SK-N-MC (cell line): ENCODE results near the gene PARS2.

Source experiments
- DNase-seq: peaks from one replicate; pipeline ENCODE4 v3.0.0-alpha.2; 2011; ENCODE audit warnings: low read depth, low spot score
- H3K27ac ChIP-seq: fragments of 200-600 bp; sonication (generic); 2 replicates; pipeline ENCODE4 v1.5.1; 2016; ENCODE audit warnings: mixed run types
- H3K36me3 ChIP-seq: fragments of 200-600 bp; sonication (generic); 2 replicates; pipeline ENCODE4 v1.6.1; 2017; ENCODE audit warnings: antibody characterized with exemption, low read length, mixed read lengths; ENCODE audit not compliant: insufficient read depth
- H3K4me3 ChIP-seq: fragments of 200-600 bp; sonication (generic); 2 replicates; pipeline ENCODE4 v1.5.1; 2016
- H3K9ac ChIP-seq: fragments of 200-600 bp; sonication (generic); 2 replicates; pipeline ENCODE4 v1.8.0; 2017; ENCODE audit warnings: mixed run types, mixed read lengths; ENCODE audit not compliant: insufficient read length
- H3K9me3 ChIP-seq: fragments of 200-600 bp; sonication (generic); 2 replicates; pipeline ENCODE4 v1.6.1; 2017; ENCODE audit warnings: low read depth, mild to moderate bottlenecking, antibody characterized with exemption, low read length, moderate library complexity, mixed read lengths
- EZH2 ChIP-seq: fragments of 200-600 bp; sonication (generic); IDR thresholded peaks from one replicate; pipeline ENCODE4 v1.6.1; 2017; ENCODE audit warnings: antibody characterized with exemption
- FOXP2 ChIP-seq: optimal IDR thresholded peaks from 2 replicates; pipeline ENCODE3; 2011; ENCODE audit warnings: mild to moderate bottlenecking, moderate library complexity; ENCODE audit not compliant: insufficient read depth; ENCODE audit errors: extremely low read length, control extremely low read depth
- POLR2AphosphoS5 ChIP-seq: IDR thresholded peaks from 2 replicates; pipeline ENCODE4 v1.6.1; 2012; ENCODE audit warnings: mild to moderate bottlenecking, low read depth, low read length, borderline replicate concordance

The PARS2 gene

DNA sequence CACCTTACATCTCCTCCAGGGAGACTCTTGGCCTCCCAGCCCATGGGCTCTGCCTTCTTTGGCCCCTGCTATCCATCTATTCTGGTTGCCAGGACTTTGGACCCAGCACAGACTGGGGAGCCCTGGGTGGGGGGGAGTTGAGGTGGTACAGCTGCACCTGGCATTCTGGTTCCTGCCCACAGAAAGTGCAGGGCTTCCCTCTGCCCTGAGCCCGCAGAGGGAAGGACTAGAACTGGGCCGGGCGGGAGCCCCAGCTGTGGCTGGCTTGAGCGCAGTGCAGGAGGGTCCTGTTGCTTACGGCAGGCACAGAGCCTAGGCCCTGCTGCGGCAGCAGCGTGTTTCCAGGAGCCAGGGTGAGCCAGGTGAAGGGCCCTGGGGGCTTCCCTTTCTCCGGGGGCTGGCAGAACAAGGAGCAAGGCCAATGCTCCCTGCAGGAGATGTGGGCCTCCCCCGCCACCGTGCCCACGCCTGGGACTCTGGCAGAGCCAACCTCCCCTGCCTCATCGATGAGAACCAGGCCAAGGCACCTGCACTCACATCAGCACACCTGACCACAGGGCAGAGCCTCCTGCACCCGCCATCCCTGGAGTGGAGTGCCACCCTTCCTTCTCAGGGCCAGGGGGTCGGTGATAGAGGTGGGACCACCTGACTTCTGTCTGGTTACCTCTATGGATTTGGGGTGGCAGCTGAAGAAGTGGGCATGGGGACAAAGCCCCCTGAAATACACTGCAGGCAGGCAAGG is 16.1 kb downstream of the PARS2 start:
- no peak for DNase-seq
- Histone ChIP-seq H3K27ac (no peak overlapping the region), H3K36me3 (no peaks in the 10 kb centered on the region)

DNA sequence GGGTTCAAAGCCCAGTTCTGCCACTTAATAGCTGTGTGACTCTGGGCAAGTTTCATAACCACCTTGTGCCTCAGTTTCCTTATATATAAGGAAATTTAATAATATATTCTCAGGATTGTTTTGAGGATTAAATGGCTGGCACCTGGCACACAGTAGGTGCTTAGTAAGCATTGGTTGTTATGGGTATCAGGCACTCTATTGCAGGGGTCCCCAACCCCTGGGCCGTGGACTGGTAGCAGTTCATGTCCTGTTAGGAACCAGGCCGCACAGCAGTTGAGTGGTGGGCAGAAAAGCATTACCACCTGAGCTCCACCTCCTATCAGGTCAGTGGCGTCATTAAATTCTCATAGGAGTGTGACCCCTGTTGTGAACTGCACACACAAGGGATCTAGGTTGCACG is 18.5 kb downstream of the PARS2 start:
- H3K4me3 ChIP-seq: no peak overlapping the region
- no peak for DNase-seq

More for the DNA sequence above, 16.1 kb downstream of the PARS2 start:
- no peak overlapping the region for H3K4me3 ChIP-seq
- TF ChIP-seq POLR2AphosphoS5 (no peak), EZH2 (no peak), FOXP2 (no peak)
- H3K9ac ChIP-seq: no peak overlapping the region
- H3K9me3 ChIP-seq: no peaks in the 10 kb centered on the region

DNA sequence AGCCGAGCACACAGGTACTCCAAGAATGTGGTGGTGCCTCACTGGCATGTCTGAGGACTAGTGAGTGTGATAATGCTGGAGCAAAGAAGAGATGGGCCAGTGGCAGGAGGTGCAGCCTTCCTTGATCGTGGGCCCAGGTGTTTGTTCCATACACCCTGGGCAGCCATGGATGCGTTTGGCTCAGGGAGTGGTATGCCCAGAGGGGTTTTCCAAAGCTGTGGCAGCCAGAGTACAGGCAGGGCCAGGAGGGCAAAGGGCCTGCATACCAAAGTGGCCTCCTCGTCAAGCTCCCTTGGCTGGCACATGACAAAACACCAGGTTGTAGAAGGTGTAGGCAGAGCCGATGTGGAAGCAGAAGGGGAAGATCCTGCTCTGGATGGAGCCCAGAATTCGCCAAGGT is 19.0 kb downstream of the PARS2 start:
- no peak for DNase-seq
- Histone ChIP-seq H3K36me3 (peaks cover 21% of the 10 kb centered on the region), H3K4me3 (no peak overlapping the region), H3K9me3 (no peaks in the 10 kb centered on the region), H3K27ac (no peak overlapping the region), H3K9ac (no peak overlapping the region)
- TF ChIP-seq EZH2 (no peak), FOXP2 (no peak), POLR2AphosphoS5 (no peak)

More for the DNA sequence above, 18.5 kb downstream of the PARS2 start:
- Histone ChIP-seq H3K27ac (no peak overlapping the region), H3K9ac (no peak overlapping the region), H3K9me3 (no peaks in the 10 kb centered on the region), H3K36me3 (peaks cover 16% of the 10 kb centered on the region)
- no peak for TF ChIP-seq FOXP2
- no peak for TF ChIP-seq EZH2
- TF ChIP-seq POLR2AphosphoS5: no peak

DNA sequence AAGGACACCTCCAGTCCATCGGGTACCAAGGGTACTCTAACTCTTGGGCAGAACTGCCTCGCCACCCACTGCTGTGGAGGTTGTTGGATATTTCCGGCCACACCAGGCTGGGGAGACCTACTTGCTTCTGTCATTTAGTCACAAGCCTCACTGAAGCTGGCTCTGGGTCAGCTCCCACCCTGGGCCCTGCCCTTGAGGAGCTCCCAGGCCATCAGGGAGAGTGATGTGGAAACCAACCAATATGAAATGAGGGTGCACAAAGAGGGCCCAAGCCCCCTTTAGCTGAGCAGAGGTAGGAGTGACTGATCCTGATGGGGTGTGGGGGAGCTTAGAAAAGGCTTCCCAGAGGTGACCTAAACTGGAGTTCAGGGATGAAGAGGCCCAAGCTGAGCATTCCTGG is 19.6 kb downstream of the PARS2 start:
- no peak for TF ChIP-seq POLR2AphosphoS5
- no peak for TF ChIP-seq EZH2
- TF ChIP-seq FOXP2: no peak
- Histone ChIP-seq H3K4me3 (no peak overlapping the region), H3K9ac (no peak overlapping the region), H3K27ac (no peak overlapping the region), H3K9me3 (no peaks in the 10 kb centered on the region), H3K36me3 (peaks cover 27% of the 10 kb centered on the region)
- no peak for DNase-seq

DNA sequence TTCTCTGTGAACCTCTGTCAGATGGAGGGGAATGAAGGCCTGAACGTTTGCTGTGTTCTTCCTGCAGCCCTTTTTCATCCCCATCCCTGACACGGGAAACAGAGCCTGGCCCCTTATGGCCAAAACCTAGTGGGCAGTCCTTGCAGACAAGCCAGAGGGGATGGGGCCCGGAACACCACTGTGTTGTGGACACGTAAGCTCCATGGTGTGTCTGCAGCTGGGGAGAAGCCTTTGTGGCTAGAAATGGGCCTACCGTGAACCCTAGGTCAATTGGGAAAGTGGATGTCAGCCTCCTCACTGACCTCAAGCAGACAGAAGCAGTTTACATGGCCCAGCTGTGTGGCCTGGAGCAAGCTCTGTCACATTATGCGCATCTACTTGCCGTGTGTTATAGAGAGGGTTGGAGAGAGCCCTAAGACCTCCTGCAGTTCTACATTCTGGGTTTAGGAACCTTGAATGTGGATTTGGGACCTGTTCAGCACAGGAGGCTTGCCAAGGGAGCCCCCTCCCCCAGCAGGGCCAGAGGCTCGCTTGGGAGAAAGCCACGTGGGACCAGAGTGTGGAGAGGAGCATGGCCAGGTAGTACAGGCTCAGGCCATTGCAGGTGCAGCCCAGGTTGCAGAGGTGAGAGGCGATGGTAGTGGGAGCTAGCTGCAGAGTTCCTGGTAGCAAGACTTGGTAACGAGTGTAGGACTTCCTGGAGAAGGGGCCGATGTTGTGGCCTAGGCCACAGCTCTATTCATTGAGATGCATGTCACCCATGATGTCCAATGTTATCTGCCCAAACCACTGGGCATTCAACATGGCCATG is 20.7 kb downstream of the PARS2 start:
- TF ChIP-seq POLR2AphosphoS5 (no peak; the same call in 1 of the 2 replicates), EZH2 (no peak), FOXP2 (no peak)
- H3K9ac ChIP-seq: no peak overlapping the region
- H3K36me3 ChIP-seq: peaks cover 33% of the 10 kb centered on the region
- H3K9me3 ChIP-seq: no peaks in the 10 kb centered on the region
- no peak for DNase-seq
- H3K27ac ChIP-seq: no peak overlapping the region
- H3K4me3 ChIP-seq: no peak overlapping the region

DNA sequence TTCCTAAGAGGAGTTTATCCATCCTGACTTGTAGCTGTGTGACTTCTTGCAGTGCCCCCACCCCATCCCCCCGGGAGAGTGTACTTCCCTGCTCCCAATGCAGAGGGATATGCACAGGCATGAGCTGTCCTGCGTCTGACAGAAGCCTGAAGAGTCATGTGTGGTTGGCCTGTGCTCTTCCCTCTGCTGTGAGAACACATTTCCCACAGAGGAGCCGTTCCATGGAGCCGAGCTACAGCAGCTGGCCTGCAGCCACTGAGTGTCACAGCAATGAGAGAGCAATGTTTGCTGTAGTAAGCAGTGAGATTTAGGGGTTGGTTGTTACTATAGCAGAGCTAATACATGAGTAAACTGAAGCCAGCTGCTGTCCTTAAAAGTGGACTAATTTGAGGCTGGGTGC is 22.0 kb downstream of the PARS2 start:
- TF ChIP-seq POLR2AphosphoS5 (no peak), FOXP2 (no peak), EZH2 (no peak)

DNA sequence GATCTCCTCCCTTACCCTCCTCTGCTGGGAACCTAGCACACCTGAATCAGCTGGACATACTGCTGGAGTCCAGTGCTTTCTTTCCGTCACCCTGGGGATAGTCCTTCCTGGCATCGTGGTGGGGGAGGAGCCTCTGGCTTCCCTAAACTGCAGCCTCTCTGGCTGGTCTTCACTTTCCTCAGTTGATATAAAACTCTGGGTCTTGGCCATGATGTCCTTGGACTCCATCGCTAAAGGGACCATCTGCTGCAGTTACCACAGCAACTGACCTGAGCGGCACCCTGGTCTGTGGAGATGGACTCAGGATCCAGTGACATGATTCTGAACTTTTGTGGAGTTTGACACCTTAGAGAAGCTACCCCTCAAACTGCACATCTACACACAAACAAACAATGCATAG is 22.8 kb downstream of the PARS2 start:
- no peak for DNase-seq
- Histone ChIP-seq H3K9ac (no peak overlapping the region), H3K4me3 (no peak overlapping the region), H3K36me3 (peaks cover 50% of the 10 kb centered on the region), H3K27ac (no peak overlapping the region), H3K9me3 (no peaks in the 10 kb centered on the region)
- TF ChIP-seq FOXP2: no peak
- TF ChIP-seq EZH2: no peak
- no peak for TF ChIP-seq POLR2AphosphoS5

More for the DNA sequence above, 22.0 kb downstream of the PARS2 start:
- H3K4me3 ChIP-seq: no peak overlapping the region
- no peak overlapping the region for H3K27ac ChIP-seq
- H3K36me3 ChIP-seq: peaks cover 43% of the 10 kb centered on the region
- DNase-seq: no peak
- no peaks in the 10 kb centered on the region for H3K9me3 ChIP-seq
- no peak overlapping the region for H3K9ac ChIP-seq

DNA sequence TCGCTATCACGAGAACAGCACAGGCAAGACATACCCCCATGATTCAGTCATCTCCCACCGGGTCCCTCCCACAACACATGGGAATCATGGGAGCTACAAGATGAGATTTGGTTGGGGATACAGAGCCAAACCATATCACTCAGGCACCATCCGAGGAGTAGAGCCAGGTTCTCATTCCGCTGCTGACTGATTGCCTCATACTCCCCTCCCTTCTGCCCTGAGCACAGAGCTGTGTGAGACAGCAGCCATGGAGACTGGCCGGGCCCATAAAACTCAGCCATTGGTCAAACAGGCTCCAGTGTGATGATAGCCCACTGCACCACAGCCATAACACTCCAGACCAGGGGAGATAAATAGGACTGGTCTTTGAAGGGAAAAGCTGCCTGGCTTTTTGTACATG is 26.1 kb downstream of the PARS2 start:
- H3K4me3 ChIP-seq: no peak overlapping the region
- H3K36me3 ChIP-seq: peaks cover 67% of the 10 kb centered on the region
- H3K9ac ChIP-seq: no peak overlapping the region

More for the DNA sequence above, 26.1 kb downstream of the PARS2 start:
- DNase-seq: no peak
- no peak for TF ChIP-seq FOXP2
- TF ChIP-seq POLR2AphosphoS5: no peak
- no peak for TF ChIP-seq EZH2
- Histone ChIP-seq H3K9me3 (no peaks in the 10 kb centered on the region), H3K27ac (no peak overlapping the region)
